Measurements from ENCODE around the gene APH1A. TPM values are rescaled to one million over a fixed set of nuclear protein-coding genes. Genes with fewer than 3 reads are reported as not detected.

The APH1A gene
- total and polyA plus RNA-seq, 9 of the 15 experiments (the other 6 are each of a cell fraction or from before 2014, with no cell fraction given): 5.6 to 123 (median 77.0) TPM

GRCh38 chr1:150235852-150236613 is 32.8 kb downstream of the APH1A start, which contains the start of gene ANP32E (continued):
- TF ChIP-seq NR4A1 (CRISPR knock-in tag; IDR thresholded peaks at IDR 0.05): no peak
- no peak for TF ChIP-seq NR4A1 (tag; IDR thresholded peaks at IDR 0.05)

GRCh38 chr1:150235294-150235851 is 33.4 kb downstream of the APH1A start:
- ATAC-seq: peak; percentile 22
- Histone ChIP-seq H3K9ac (ENCODE audit: insufficient read depth in 1 of 2, low read depth in 2 of 2, low read length in 2 of 2) (peak overlapping the region; percentile 94 to 97), H2AFZ (ENCODE audit: low read depth, low read length) (peak overlapping the region; percentile 52), H3K4me2 (ENCODE audit: insufficient read depth, low read length) (peak overlapping the region; percentile 89), H4K20me1 (replicated peaks; ENCODE audit: control insufficient read depth, insufficient read depth, low read length) (no peaks in the 10 kb centered on the region; the same call in 1 of the 2 replicates), H3K36me3 (ENCODE audit: control insufficient read depth, insufficient read depth, low read length) (peaks cover 21% of the 10 kb centered on the region; the same call in 2 of the 3 replicates), H3K4me1 (replicated peaks in 1 of 2; ENCODE audit: control insufficient read depth in 2 of 2, insufficient read depth in 2 of 2, low read length in 2 of 2) (peaks cover 13 to 16% of the 10 kb centered on the region in 2 experiments; a peak in 4 of 5 replicates), H3K9me1 (ENCODE audit: control insufficient read depth, insufficient read depth, low read length) (no peaks in the 10 kb centered on the region), H3K4me3 (peak overlapping the region; percentile 95), H3K27me3 (ENCODE audit: control insufficient read depth in 2 of 2, insufficient read depth in 2 of 2, low read length in 2 of 2) (no peaks in the 10 kb centered on the region), H3K79me2 (ENCODE audit: control insufficient read depth, insufficient read depth, low read length) (peaks cover 60% of the 10 kb centered on the region), H3K27ac (ENCODE audit: extremely low read depth, low read depth, low read length) (peak overlapping the region; percentile 95), H3K9me3 (replicated peaks; ENCODE audit: control insufficient read depth, insufficient read depth, low read depth, low read length) (no peaks in the 10 kb centered on the region)
- in situ Hi-C loops (cut with MboI) (no loop called here), intact Hi-C loops (cut with micrococcal nuclease) (no loop called here)
- TSS peak; percentile 87 for BruUV-seq (replicated peaks)
- 0% methylated on average over 11 of the region's 27 CpGs for WGBS (ENCODE audit: insufficient coverage, low coverage, missing lambda C conversion rate)
- DNase-seq (ENCODE audit: extremely low read depth in 1 of 4, low spot score in 3 of 4): peak; percentile 51 to 64 (median 58)
- FAIRE-seq: peak; percentile 15
- POLR2A ChIA-PET: interaction anchor here (0.7 to 1.5 kb wide), 8 partner anchors 10 to 349 kb away, joined by 3 to 7 read pairs (median 3); partner anchors contain the start of gene APH1A
- CTCF ChIA-PET (ENCODE audit: low intra/inter-chr PET ratio): no interaction called here
- no peak for TF ChIP-seq SRSF1 (IDR thresholded peaks at IDR 0.05; ENCODE audit: low read depth, low read length)
- TF ChIP-seq SRF (CRISPR knock-in tag; IDR thresholded peaks at IDR 0.05): no peak
- no peak for TF ChIP-seq CLOCK (CRISPR knock-in tag; IDR thresholded peaks at IDR 0.05; ENCODE audit: borderline replicate concordance)
- no peak for TF ChIP-seq PKNOX1 (IDR thresholded peaks at IDR 0.05)
- TF ChIP-seq ZNF695 (CRISPR knock-in tag; IDR thresholded peaks at IDR 0.05): no peak
- TF ChIP-seq, protein P1, sequence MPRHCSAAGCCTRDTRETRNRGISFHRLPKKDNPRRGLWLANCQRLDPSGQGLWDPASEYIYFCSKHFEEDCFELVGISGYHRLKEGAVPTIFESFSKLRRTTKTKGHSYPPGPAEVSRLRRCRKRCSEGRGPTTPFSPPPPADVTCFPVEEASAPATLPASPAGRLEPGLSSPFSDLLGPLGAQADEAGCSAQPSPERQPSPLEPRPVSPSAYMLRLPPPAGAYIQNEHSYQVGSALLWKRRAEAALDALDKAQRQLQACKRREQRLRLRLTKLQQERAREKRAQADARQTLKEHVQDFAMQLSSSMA (CRISPR knock-in tag; IDR thresholded peaks at IDR 0.05): no peak
- TF ChIP-seq SP1 (CRISPR knock-in tag; IDR thresholded peaks at IDR 0.05): no peak
- no peak for TF ChIP-seq CBX8 (IDR thresholded peaks at IDR 0.05; ENCODE audit: borderline replicate concordance, extremely low read depth, low read depth, low read length, poor library complexity, severe bottlenecking)
- no peak for TF ChIP-seq TBP (optimal IDR thresholded peaks at IDR 0.05; ENCODE audit: low read depth, low read length)
- TF ChIP-seq HMGN3 (IDR thresholded peaks at IDR 0.05; ENCODE audit: borderline replicate concordance, extremely low read depth, insufficient read length, low read depth, low read length): peak; percentile 53
- TF ChIP-seq GATAD2A (IDR thresholded peaks at IDR 0.05): 0 out of 2 replicates have a peak, but pooled peaks have one; percentile 16
- TF ChIP-seq MAX (CRISPR knock-in tag; IDR thresholded peaks at IDR 0.05): no peak

All from K562 (cell line).